GM18861 (cell line): ENCODE measurements around the gene TRAPPC2L.
"Not testable (repeated sequence)": the region's sequence is repeated elsewhere in the genome, so short reads cannot be mapped to it uniquely, and the experiment has no call there.

Experiments
- ATAC-seq: cut with Tn5 transposase; IDR thresholded peaks from one replicate; pipeline ENCODE4 v1.9.1; 2021; ENCODE audit not compliant: unreplicated experiment

TRAPPC2L gene

DNA sequence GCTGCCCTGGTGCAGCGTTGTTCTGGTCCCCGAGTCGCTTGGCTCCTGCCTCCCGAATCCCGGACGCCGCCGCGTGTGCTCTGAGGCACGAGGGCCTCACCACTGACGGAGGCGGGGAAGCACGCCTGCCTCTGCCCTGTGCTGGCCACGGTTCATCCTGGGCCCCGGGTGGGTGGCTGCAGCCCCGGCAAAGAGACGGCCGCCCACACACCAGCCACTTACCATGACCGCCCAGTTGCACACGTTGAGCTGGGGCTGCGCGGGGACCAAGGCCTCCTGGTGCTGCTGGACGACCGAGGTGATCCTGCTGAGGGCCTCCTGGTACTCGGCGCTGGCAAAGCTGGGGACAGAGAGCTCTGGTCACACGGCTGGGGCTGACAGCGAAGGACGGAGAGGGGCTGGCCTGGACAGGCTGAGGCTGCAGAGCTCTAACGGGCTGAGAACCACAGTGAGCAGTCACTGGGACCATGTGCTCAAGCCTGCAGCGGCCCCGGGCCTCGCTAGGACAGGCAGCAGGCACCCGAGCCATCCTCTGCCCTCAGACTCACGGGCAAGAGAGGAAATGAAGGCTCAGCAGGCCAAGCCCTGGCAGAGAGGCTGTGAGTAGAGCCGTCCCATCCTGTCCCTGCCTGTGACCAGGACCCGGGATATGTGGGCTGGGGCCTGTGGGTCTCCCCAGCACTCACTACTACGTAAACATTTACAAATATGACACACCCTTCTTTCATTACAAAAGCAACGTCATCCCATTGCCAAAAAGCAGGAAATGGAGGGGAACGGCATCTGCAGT, 38.9 kb upstream of the TRAPPC2L start:
- no peak for ATAC-seq

DNA sequence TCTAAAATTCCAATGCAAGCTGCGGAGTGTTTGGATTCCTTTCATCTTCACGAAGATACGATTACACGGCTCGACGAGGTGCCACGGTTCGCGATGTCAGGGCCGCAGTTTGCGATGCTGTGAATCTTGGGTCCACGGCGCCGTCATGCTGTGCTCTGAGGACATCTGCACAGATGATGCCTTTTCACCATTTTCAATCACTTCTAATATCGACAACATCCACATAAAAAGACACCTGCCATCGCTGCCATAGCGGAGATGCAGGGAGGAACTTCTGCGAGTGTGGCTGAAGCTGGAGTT, 38.4 kb upstream of the TRAPPC2L start:
- no peak for ATAC-seq

DNA sequence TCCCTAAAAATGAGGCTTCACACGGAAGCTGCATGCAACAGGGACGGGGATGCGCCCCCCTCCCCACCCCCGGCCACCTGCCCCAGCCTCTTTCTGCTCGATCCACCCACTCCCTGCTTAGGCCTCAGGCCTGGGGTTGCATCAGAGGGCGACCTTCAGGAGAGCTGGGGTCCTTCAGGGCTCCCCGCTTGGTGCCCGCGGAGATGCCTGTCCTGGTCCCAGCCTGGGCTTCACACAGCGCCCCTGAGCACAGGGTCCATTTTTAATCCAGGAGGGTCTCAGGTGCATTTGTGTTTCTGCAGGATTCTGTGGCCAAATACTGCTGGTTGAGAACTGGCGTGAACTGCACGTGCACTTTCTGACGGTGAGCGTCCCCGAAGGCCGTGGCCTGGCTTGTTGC, 37.8 kb upstream of the TRAPPC2L start:
- ATAC-seq = no peak

DNA sequence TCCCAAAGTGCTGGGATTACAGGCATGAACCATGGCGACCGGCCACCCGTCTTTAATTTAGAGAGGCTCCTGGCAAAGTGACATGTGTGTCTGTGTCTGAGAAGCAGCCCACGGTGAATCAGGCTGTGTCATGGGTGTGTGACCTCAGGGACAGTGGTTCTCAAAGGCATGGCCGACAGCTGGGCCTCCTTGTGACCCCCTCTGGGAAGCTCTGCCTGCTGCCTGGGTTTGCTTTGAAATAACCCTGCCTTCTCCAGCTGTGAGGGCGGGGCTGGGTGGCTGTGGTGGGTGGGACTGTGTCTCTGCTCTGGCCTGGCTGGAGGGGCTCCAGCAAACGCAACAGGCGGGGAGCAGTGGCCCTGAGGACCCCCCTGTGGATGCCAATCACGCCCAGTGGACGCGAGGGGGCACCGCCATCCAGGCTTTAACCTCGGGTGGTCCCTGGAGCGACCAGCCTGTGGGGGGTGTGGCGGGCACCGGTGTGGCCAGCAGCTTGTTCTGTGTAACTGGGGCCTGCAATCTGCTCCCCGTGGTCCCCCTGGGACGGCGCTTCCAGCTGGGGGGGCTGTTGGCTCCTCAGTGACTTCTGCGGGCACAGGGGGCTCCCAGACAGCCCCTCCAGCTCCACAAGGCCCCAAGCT, 36.4 kb upstream of the TRAPPC2L start:
- no peak for ATAC-seq

DNA sequence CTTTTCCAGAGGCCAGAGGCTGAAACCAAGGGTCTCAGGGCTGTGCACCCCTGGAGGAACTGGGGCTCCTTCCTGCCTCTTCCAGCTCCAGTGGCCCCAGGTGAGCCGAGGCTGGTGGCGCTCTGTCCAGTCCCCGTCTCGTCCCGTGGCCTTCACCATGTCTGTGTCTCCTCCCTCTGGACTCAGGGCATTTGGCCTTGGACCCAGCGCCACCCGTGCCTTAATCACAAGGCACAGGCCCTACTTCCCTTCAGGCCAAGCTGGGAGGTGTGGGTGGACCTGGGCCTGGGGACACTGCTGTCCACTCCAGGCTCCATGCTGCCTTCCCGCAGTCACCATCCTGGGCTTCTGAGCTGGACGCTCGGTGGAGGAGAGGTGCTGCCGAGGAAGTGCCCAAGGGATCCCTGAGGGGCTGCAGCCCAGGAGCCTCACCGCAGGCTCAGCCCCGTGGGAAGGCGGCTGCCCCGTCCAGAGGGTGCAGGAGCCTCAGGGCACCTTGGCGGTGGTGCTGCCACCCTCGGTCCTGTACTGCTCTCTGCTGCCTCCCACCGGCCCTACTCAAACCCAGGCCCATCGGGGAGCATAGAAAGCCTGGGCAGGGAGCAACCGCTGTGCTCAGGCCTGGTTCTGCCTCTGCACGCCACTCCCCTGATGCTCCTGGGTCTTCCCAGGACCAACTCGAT, 35.6 kb upstream of the TRAPPC2L start:
- no peak for ATAC-seq

DNA sequence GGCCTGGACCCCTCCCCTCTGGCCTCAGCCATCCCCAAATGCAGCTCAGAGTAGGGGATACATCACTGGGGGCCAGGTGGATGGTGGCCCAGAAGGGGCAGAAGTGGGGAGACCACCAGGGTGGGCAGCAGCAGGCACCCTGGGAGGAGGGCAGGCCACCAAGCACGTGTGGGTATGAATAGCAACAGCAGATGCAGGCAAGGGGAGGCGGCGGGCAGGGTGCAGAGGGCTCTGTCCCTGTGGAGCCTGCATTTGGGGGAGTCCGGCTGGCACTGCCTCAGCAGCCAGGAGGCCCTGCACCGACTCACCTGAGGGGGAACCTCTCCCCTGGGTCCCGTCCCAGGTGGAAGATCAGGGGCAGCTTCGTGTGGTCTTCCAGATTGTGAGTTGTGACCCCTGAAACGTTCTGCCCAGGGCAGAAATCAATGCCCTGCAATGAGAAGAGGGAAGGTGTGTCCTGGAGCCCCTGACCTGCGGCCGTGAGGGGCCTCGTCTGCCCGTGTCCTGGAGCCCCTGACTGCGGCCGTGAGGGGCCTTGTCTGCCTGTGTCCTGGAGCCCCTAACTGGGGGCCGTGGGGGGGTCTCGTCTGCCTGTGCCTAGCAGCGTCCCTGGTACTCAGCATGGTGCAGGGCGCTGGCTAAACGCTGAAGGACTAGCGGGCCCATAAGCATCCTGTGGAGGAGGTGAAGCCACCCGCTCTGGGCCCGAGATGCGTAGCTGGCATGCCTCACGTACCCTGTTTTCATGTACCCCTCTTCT, 34.5 kb upstream of the TRAPPC2L start:
- ATAC-seq = no peak

DNA sequence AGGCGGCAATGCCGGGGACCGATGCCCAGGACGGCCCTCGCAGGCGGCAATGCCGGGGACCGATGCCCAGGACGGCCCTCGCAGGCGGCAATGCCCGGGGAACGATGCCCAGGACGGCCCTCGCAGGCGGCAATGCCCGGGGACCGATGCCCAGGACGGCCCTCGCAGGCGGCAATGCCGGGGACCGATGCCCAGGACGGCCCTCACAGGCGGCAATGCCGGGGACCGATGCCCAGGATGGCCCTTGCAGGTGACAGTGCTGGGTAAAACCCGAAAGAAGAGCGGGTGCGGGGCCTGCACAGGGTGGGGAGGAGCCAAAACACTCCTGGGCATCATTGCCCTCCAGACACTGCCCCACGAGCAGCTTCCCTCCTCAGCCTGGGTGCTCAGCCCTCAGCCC, 33.3 kb upstream of the TRAPPC2L start:
- not testable (repeated sequence) for ATAC-seq

DNA sequence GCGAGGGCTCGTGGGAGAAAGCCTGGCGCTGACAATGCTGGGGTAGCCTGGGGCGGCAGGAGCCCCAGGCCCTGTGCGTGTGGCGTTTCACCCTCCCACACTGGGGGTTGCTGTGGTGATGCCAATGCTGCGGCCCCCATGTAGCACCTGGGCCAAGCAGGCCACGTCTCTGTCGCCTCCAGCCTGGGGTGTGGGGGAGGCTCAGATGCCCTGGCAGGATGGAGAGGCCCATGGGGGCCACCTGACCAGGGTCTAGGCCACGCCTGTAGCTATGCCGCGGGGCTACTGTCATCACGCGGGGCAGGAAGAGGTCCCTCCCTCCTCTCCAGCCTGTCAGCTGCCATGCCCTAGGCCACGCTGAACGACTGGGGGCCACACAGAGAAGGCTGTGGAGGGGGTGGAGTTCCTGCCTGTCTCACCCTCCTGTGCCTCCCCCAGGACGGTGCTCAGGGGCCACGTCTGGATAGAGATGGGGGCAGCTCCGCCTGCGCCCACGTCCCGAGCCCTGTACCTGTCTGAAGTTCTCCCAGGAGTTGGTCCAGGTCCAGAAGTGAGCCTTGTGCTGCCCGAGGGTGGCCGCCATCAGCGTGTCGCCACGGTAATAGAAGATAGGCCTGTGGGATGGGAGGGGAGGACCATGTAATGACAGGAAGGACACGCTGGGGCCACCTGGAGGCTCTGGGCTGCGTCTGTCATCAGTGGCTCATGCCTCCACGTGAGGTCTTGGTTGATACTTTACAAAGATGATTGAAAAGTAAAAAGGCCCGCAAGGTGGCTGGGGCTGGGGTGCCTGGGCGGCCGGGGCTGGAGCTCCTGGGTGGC, 32.5 kb upstream of the TRAPPC2L start:
- no peak for ATAC-seq

DNA sequence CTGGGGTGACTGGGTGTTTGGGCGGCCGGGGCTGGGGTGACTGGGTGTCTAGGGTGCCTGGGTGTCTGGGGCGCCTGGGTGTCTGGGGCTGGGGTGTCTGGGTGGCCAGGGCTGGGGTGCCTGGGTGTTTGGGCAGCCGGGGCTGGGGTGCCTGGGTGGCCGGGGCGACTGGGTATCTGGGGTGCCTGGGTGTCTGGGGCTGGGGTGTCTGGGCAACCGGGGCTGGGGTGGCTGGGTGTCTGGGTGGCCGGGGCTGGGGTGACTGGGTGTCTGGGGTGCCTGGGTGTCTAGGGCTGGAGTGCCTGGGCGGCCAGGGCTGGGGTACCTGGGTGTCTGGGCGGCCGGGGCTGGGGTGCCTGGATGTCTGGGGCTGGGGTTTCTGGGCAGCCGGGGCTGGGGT, 31.8 kb upstream of the TRAPPC2L start:
- no peak for ATAC-seq

DNA sequence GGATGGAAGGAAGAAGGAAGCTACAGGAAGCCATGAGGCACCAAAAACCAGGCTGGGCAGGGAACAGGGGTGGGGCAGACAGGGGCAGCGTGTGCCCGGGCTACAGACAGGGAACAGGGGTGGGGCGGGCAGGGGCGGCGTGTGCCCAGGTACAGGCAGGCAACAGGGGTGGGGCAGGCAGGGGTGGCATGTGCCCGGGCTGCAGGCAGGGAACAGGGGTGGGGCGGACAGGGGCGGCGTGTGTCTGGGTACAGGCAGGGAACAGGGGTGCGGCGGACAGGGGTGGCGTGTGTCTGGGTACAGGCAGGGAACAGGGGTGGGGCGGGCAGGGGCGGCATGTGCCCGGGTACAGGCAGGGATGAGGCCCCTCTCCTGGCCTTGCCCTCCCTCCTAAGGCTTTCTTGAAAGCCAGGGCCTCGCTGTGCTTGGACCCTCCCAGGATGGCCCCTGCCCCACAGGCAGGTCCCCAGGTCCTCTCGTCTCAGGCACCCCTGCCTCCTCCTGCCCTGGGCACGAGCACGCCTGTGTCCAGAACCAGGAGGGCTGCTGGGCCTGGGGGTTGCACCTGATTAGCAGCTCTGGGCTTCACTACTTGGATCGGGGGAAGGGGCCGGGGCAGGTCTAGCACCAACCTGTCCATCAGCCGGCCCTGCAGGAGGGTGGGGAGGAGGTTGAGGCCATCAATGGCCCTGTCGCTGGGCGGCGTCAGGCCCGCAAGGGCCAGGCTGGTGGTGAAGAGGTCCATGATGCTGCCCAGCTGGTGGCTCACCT, 30.7 kb upstream of the TRAPPC2L start:
- no peak for ATAC-seq

DNA sequence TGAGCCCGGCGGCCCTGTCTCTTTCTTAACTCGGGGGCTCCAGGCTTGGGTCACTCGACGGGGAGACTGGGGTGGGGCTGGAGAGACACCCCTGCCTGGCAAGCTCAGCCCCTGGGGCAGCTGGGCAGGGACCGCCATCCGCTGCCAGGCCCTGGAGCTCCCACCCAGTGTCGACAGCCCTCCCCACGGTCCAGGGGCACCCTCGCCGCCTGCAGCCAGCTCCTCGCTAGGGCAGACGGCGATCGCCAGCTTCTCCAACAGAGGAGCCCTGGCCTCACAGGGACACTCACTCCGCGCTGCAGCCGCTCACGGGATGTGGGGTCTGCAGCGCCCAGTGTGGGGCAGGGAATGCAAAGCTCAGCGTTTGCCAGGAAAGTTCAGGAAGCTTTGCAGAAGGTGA, 29.2 kb upstream of the TRAPPC2L start:
- no peak for ATAC-seq

DNA sequence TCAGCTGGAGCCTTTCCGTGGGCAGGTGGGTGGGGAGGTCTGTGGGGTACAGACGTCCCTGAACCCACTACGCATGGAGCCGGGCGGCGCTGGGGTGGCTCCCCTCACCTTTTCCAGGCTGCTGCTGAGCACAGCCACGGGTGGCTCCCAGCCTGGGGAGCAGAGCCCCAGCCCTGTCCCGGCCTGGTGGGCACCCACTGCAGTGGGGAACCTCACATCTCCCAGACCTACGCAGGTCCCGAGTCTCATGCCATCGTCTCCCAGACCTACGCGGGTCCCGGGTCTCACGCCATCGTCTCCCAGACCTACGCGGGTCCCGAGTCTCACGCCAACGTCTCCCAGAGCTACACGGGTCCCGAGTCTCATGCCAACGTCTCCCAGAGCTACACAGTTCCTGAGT, 28.2 kb upstream of the TRAPPC2L start:
- ATAC-seq = no peak

DNA sequence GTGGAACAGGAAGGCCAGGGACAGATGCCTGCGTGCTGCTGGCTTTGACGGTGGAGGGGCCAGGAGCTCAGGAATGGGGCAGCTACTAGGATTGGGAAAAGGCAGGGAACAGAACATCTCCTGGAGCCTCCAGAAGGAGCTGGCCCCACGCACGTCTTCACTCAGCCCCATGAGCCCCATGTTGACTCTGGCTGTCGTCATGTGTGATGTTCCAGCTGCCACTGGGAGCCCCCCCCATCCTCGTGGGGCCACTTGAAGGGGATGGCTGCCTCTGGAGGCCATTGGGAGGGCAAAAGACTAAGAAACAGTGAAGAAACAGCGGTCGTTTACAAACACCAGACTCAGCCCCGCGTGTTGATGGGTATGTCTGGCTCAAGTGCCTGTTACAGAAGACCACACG, 26.7 kb upstream of the TRAPPC2L start:
- no peak for ATAC-seq

DNA sequence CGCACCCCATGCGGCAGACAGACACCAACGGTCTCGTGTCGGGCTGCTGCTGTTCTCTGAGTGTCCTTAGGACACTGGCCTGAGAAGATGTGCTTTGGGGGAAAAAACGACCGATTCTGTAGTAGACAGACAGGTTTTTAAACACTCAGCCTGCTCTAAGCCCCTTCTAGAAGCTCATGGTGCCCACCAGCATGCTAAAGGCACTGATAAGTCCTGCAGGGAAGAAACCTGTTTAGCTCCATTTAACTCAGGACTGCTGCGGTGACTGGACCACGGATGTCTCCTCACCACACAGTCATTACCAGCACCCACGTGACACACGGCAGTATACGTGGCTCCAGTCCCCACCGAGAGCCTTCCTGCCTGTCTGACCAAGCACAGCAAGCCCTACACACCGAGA, 26.1 kb upstream of the TRAPPC2L start:
- ATAC-seq = no peak

DNA sequence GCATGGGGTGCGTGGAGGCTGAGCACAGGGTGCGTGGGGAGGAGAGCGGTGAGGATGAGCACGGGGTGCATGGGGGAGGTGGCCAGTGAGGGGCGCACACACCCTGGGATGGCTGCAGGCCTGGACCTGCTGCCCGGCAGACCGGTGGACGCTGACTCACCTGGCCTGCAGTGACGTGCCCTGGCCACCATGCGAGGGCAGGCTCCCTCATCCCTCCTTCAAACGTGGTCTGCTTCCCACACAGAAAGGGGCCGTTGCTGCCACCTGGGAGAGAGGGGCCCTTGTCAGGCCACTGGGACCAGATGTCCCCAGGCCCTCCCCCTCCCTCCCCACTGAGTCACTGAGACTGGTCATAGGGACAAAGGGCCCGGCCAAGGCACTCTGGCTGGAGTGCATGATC, 25.1 kb upstream of the TRAPPC2L start:
- no peak for ATAC-seq

DNA sequence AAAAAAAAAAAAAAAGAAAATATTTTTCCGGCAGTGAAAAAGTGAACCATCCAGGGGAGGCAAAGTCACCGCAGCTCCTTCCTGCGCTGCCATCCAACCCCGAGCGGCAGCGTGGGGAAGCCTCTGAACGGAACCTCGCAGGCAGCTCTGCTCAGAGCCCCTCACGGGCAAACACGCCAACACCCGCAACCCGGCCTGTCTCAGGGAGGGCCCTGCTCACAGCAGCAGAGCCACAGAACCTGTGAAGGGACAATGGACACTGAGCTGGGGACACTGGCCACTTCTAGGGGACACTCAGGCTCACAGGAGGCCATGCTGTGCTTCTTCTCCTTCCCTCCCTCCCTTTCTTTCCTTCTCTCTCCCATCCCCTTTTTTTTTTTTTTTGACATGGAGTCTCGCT, 23.8 kb upstream of the TRAPPC2L start:
- ATAC-seq = no peak

DNA sequence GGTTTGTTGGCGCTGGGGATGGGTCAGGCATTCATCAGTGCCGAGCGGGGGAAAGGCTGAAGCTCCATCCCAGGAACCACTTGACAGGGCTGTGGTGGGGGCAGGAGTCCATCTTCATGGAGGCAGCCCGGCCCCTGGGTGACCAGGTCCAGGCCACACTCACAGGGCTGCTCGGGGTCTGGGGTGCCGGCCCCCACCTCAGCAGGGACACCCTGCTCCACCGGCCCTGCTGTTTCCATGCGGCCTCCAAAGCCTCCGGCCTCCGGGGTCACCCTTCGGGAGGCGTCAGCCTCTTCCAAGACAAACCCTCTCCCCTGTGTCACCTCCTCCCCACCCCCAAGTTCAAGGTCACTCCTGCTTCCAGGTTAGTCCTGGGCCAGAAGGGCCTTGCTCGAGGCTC, 22.3 kb upstream of the TRAPPC2L start:
- ATAC-seq = no peak

DNA sequence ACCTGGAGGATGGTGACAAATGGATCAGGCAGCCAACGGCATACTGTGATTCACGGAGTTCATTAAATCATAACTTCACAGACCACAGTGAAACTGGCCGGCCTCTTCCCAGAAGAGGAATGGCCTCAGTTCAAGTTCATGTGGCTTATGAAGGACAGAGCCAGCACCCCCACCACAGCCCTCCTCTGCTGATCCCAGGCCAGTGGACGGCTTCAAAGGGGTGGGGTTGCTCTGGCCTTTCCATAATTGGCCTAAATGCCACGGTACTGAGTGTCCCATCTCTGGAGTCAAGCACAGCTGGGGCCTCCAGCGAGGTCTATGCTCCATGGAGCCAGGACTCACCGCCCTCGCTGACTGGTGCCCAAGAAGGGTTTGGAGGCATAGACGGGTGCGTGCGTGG, 21.5 kb upstream of the TRAPPC2L start:
- no peak for ATAC-seq

DNA sequence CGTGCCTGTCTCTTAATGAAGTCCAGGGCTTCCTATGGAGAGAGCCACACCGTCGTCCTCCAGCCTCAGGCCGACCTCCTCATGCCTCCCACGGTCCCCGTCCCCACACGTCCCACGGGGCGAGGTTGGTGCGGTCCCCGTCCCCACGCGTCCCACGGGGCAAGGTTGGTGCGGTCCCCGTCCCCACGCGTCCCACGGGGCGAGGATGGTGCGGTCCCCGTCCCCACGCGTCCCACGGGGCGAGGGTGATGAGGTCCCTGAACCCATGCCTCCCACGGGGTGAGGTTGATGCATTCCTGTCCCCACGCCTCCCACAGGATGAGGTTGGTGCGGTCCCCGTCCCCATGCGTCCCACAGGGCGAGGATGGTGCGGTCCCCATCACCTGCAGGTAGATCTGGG, 21.1 kb upstream of the TRAPPC2L start:
- ATAC-seq = no peak

DNA sequence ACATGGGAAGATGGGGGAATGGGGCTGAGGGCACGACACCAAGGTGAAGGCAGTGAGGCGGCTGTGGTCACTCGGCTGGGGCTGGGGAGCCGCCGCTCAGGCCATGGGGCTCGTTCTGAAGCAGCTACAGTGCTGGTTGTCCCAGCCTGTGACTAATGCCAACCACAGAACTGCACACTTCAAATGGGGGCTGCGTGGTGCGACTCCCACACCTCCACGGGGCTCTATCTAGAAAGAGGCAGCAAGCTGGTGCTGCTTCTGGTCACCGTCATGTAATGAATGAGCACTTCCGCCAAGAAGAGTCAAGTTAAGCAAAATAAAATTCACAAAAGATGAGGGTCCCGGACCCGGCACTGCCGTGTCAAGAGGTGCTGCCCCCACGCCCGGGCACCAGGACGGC, 20.1 kb upstream of the TRAPPC2L start:
- no peak for ATAC-seq
